Neural progenitor cell (in vitro differentiated cells): Measurements from ENCODE around the gene PPP1R16B.

Experiments used
- CTCF ChIP-seq: fragments of 200-600 bp; sonication (generic); IDR thresholded peaks from 2 replicates; pipeline ENCODE4 v1.5.1; 2017; ENCODE audit warnings: antibody characterized with exemption, mild to moderate bottlenecking
- EZH2 ChIP-seq: fragments of 200-600 bp; sonication (generic); IDR thresholded peaks from 2 replicates; pipeline ENCODE4 v1.6.1; 2017; ENCODE audit warnings: antibody characterized with exemption, mild to moderate bottlenecking, moderate library complexity

- TF ChIP-seq CTCF: no peak
- TF ChIP-seq EZH2: no peak
Measured at GRCh38 chr20:38843346-38843745, 37.8 kb downstream of the PPP1R16B start.
